Endothelial cell of umbilical vein (primary cell): Measurements from ENCODE around the gene LRRC17. TPM values are rescaled to one million over a fixed set of nuclear protein-coding genes. Genes with fewer than 3 reads are reported as not detected.

Source experiments
- BruUV-seq: library from RNA; stranded (reverse); fragments of 400-500 nt; replicated peaks from 2 replicates; lab custom pipeline; 2021; lab: Mats Ljungman, UMichigan
- CTCF ChIA-PET: fragments of 300-600, 350-600 bp; sonication (Branson Sonifier 250); formaldehyde crosslinking; loops from one replicate; lab custom pipeline; 2021; ENCODE audit warnings: antibody characterized with exemption, inconsistent platforms; lab: Charles Lee
- POLR2A ChIA-PET: fragments of 300-600, 350-600 bp; sonication (Branson Sonifier 250); formaldehyde crosslinking; loops from one replicate; lab custom pipeline; 2021; ENCODE audit warnings: antibody characterized with exemption, inconsistent platforms; lab: Charles Lee
- DNase-seq: peaks from one replicate; pipeline ENCODE4 v3.0.0-alpha.2; 2011; ENCODE audit warnings: low read depth, low spot score
- FAIRE-seq: peaks from 2 replicates; lab custom pipeline; 2011; peaks lifted over from hg19 to GRCh38; lab: Jason Lieb, UNC
- H2AFZ ChIP-seq: 2 replicates; pipeline ENCODE4 v1.6.0; 2012; ENCODE audit warnings: low read depth, low read length, control low read depth, inconsistent platforms
- H3K27ac ChIP-seq: 2 replicates; pipeline ENCODE4 v1.5.1; 2011; ENCODE audit warnings: low read depth, mild to moderate bottlenecking, control low read depth, low read length, moderate library complexity; ENCODE audit not compliant: insufficient read depth
- H3K27me3 ChIP-seq, 2 experiments: 2 replicates each; pipeline versions ENCODE4 v1.6.0 to v1.6.1; 2011; ENCODE audit warnings: low read length in 2 of 2, mixed read lengths in 1 of 2; ENCODE audit not compliant: control insufficient read depth in 2 of 2, insufficient read depth in 2 of 2
- H3K36me3 ChIP-seq, 2 experiments: 2 replicates in 1 of 2; 3 replicates in 1 of 2; pipeline ENCODE4 v1.5.1; 2011; ENCODE audit warnings: low read length in 2 of 2, mild to moderate bottlenecking in 1 of 2, moderate library complexity in 1 of 2; ENCODE audit not compliant: control insufficient read depth in 2 of 2, insufficient read depth in 2 of 2; ENCODE audit errors: extremely low read depth in 1 of 2
- H3K4me1 ChIP-seq: 3 replicates; pipeline ENCODE4 v1.5.1; 2011; ENCODE audit warnings: mild to moderate bottlenecking, low read length; ENCODE audit not compliant: control insufficient read depth, insufficient read depth; ENCODE audit errors: extremely low read depth
- H3K4me2 ChIP-seq: 2 replicates; pipeline ENCODE4 v1.6.1; 2011; ENCODE audit warnings: low read length, control low read depth, mixed read lengths; ENCODE audit not compliant: insufficient read depth
- H3K4me3 ChIP-seq, 3 experiments: fragments of 200-600 bp in 1 of 3; sonication (generic), shearing (Covaris generic) in 1 of 3; replicated peaks in 1 of 3; 2 replicates each; pipeline ENCODE4 v1.5.1; 2011 to 2016; ENCODE audit warnings: control low read depth in 3 of 3, low read length in 3 of 3, mild to moderate bottlenecking in 2 of 3, inconsistent platforms in 1 of 3, low read depth in 1 of 3, moderate library complexity in 1 of 3; ENCODE audit not compliant: insufficient read depth in 1 of 3
- H3K79me2 ChIP-seq: 2 replicates; pipeline ENCODE4 v1.6.0; 2012; ENCODE audit warnings: low read length, inconsistent platforms; ENCODE audit not compliant: control insufficient read depth, insufficient read depth
- H3K9ac ChIP-seq: replicated peaks from 2 replicates; pipeline ENCODE3; 2011; ENCODE audit warnings: low read length, control low read depth; ENCODE audit not compliant: insufficient read depth; ENCODE audit errors: extremely low read depth
- H3K9me1 ChIP-seq: replicated peaks from 3 replicates; pipeline ENCODE4 v1.6.0; 2011; ENCODE audit warnings: mild to moderate bottlenecking, low read length; ENCODE audit not compliant: control insufficient read depth, insufficient read depth; ENCODE audit errors: extremely low read depth
- H3K9me3 ChIP-seq: replicated peaks from 2 replicates; pipeline ENCODE4 v1.5.1; 2012; ENCODE audit warnings: low read length, inconsistent platforms; ENCODE audit not compliant: control insufficient read depth, insufficient read depth
- H4K20me1 ChIP-seq: replicated peaks from 2 replicates; pipeline ENCODE3; 2011; ENCODE audit warnings: mild to moderate bottlenecking, low read length; ENCODE audit not compliant: control insufficient read depth, insufficient read depth; ENCODE audit errors: extremely low read depth
- EZH2 ChIP-seq: IDR thresholded peaks from 2 replicates; pipeline ENCODE4 v1.6.1; 2012; ENCODE audit warnings: borderline replicate concordance, low read depth, mild to moderate bottlenecking, moderate library complexity, low read length, inconsistent platforms; ENCODE audit not compliant: severe bottlenecking
- GATA2 ChIP-seq: IDR thresholded peaks from 2 replicates; pipeline ENCODE4 v1.7.0; 2011; ENCODE audit warnings: low read depth, mild to moderate bottlenecking, moderate library complexity, mixed read lengths, low read length; ENCODE audit not compliant: insufficient read length, insufficient read depth
- JUN ChIP-seq: IDR thresholded peaks from 2 replicates; pipeline ENCODE4 v1.6.1; 2011; ENCODE audit warnings: borderline replicate concordance, low read depth; ENCODE audit not compliant: insufficient read length, insufficient read depth
- MYC ChIP-seq: IDR thresholded peaks from one replicate; pipeline ENCODE4 v1.6.1; 2011; ENCODE audit warnings: mild to moderate bottlenecking, low read depth, low read length
- POLR2AphosphoS5 ChIP-seq: IDR thresholded peaks from 2 replicates; pipeline ENCODE4 v1.6.1; 2012; ENCODE audit warnings: low read depth, mild to moderate bottlenecking, control low read depth, low read length, moderate library complexity; ENCODE audit not compliant: insufficient read depth
- dilution Hi-C: fragments of 300-500 bp; cut with MboI; formaldehyde crosslinking; loops from one replicate; pipeline ENCODE4 v1.15.0; 2019; ENCODE audit warnings: low sequenced_read_pairs; ENCODE audit not compliant: extremely low pct_ligation_motif_present
- intact Hi-C: fragments of 100-400 bp; cut with micrococcal nuclease; formaldehyde crosslinking; loops from one replicate; pipeline ENCODE4 v1.10.0; 2022
- polyA plus RNA-seq, 4 experiments: library from polyadenylated mRNA; depleted of rRNA in 3 of 4; stranded (reverse) in 3 of 4; unstranded in 1 of 4; fragments of >200 nt; gene quantifications; 2 replicates each; pipeline versions ENCODE4 v1.2.1 to v1.2.3, GENCODE V29; 2011 to 2012; ENCODE audit warnings: missing spikeins in 1 of 4
- total RNA-seq: library from RNA; stranded (reverse); gene quantifications from 2 replicates; pipeline ENCODE4 v1.2.3, GENCODE V29; 2021
- TF ChIP-seq, protein P1 (sequence below), 2 donors: IDR thresholded peaks; 1 replicate in 1 of 2; 2 replicates in 1 of 2; pipeline ENCODE4 v1.5.1; 2011; ENCODE audit warnings: low read length in 2 of 2, mild to moderate bottlenecking in 2 of 2, moderate library complexity in 2 of 2, control low read depth in 1 of 2, inconsistent platforms in 1 of 2, low read depth in 1 of 2; ENCODE audit not compliant: insufficient read depth in 1 of 2; ENCODE audit errors: extremely low read depth in 1 of 2
- TF ChIP-seq, protein P2 (sequence below): IDR thresholded peaks from 2 replicates; pipeline ENCODE4 v1.6.1; 2011; ENCODE audit not compliant: insufficient read depth, insufficient read length

The LRRC17 gene
- total and polyA plus RNA-seq, 2 donors (not counting 3 experiments of a cell fraction or from before 2014, with no cell fraction given) = 22.7 to 33.7 TPM

DNA sequence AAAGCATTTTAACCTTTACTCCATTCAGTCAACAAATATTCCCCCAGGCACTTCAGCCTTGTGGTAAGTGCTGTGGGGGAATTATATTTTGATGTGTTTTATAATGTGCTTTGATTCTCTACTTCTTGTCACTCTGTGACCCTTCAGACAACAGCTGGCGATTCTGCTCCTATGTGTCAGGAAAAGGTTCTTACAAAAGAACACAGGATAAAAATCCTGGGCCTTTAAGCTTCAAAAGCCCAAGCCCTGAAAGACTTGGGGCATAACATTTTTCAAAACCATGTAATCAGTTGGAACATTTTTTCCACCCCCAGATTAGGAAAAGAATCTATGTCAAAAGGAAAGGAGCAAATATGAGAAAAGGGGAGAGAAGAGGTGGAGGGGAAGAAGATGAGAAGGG lies 37.8 kb upstream of the LRRC17 start:
- FAIRE-seq (no peak), DNase-seq (no peak)
- ChIA-PET CTCF (interaction anchor here (1.2 to 5.1 kb wide), 5 partner anchors 16 to 191 kb away, joined by 3 to 62 read pairs (median 5); no protein-coding TSS in a partner anchor), POLR2A (interaction anchor here (0.8 to 1.2 kb wide), 2 partner anchors 17 to 118 kb away, joined by 3 read pairs; no protein-coding TSS in a partner anchor)
- H3K4me3 ChIP-seq = no peak overlapping the region
- H3K79me2 ChIP-seq = no peaks in the 10 kb centered on the region
- TF ChIP-seq, protein P1, sequence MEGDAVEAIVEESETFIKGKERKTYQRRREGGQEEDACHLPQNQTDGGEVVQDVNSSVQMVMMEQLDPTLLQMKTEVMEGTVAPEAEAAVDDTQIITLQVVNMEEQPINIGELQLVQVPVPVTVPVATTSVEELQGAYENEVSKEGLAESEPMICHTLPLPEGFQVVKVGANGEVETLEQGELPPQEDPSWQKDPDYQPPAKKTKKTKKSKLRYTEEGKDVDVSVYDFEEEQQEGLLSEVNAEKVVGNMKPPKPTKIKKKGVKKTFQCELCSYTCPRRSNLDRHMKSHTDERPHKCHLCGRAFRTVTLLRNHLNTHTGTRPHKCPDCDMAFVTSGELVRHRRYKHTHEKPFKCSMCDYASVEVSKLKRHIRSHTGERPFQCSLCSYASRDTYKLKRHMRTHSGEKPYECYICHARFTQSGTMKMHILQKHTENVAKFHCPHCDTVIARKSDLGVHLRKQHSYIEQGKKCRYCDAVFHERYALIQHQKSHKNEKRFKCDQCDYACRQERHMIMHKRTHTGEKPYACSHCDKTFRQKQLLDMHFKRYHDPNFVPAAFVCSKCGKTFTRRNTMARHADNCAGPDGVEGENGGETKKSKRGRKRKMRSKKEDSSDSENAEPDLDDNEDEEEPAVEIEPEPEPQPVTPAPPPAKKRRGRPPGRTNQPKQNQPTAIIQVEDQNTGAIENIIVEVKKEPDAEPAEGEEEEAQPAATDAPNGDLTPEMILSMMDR (IDR thresholded peaks at IDR 0.05; ENCODE audit: extremely low read depth in 1 of 2, insufficient read depth in 1 of 2, low read depth in 1 of 2, low read length in 2 of 2) = no peak
- TF ChIP-seq MYC (no peak), EZH2 (no peak), GATA2 (no peak), POLR2AphosphoS5 (no peak), JUN (no peak)
- TF ChIP-seq, protein P2, sequence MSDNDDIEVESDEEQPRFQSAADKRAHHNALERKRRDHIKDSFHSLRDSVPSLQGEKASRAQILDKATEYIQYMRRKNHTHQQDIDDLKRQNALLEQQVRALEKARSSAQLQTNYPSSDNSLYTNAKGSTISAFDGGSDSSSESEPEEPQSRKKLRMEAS = no peak
- H3K4me1 ChIP-seq = peaks cover 59% of the 10 kb centered on the region
- peak overlapping the region; percentile 95 for H3K9ac ChIP-seq
- H3K9me1 ChIP-seq = no peaks in the 10 kb centered on the region
- no peaks in the 10 kb centered on the region for H3K9me3 ChIP-seq
- intact Hi-C loops = loop anchor here (1.0 to 2.0 kb wide), 2 partner anchors 98 to 116 kb away; no protein-coding TSS in a partner anchor
- H3K27me3 ChIP-seq = no peaks in the 10 kb centered on the region
- H3K36me3 ChIP-seq = no peaks in the 10 kb centered on the region
- H4K20me1 ChIP-seq = no peaks in the 10 kb centered on the region
- dilution Hi-C loops = no loop called here
- no TSS peak for BruUV-seq
- H2AFZ ChIP-seq = no peak overlapping the region
- peak overlapping the region; percentile 8 for H3K4me2 ChIP-seq
- H3K27ac ChIP-seq = peak overlapping the region; percentile 98
